GM12865 (cell line): Measurements from ENCODE around the gene ALOX12.

Source experiments
- DNase-seq: peaks from one replicate; pipeline ENCODE4 v3.0.0; 2010; ENCODE audit warnings: low read depth
- H3K4me3 ChIP-seq: 2 replicates; pipeline ENCODE4 v1.5.1; 2011; ENCODE audit warnings: mild to moderate bottlenecking, low read depth, low read length, control low read depth
- CTCF ChIP-seq: IDR thresholded peaks from 2 replicates; pipeline ENCODE4 v1.5.1; 2011; ENCODE audit warnings: low read length, control low read depth, low read depth, inconsistent platforms; ENCODE audit not compliant: insufficient read depth; ENCODE audit errors: missing control alignments

The ALOX12 gene

GRCh38 chr17:7029096-7029495, 33.2 kb downstream of the ALOX12 start:
- H3K4me3 ChIP-seq = no peak overlapping the region
- no peak for DNase-seq
- TF ChIP-seq CTCF = no peak

GRCh38 chr17:7029659-7030058, 33.8 kb downstream of the ALOX12 start:
- peak overlapping the region; percentile 35 for H3K4me3 ChIP-seq
- DNase-seq = peak; percentile 66
- TF ChIP-seq CTCF = no peak

DNA sequence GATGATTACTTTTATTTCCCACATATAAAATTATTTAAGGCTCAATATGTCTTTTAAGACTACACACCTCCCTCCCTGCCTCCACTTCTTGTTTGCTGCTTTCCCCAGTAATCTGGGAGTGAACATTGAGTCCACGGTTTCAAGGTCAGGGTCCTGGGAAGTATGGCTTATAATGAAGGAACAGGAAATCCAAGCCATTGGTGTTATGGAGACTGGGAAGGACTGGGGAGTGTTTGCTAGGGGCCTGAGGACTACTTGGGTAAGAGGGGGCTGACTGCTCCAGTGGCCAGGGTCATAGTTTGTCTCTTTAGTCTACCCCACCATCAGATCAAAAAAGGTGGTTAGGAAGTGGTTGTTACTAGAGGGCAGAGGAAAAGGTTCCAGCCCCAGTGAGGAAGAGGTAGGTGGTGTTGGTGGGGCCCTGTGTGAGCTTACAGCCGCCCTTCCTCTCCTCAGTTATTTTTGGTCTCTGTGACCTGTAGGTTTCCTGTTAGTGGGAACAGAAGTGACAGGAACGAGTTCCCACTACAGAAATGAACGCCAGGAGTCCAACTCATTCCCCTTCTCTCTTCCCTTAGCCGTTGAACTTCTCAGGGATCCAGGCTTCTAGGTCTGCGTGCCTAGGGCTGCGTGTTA, 39.2 kb downstream of the ALOX12 start:
- DNase-seq = peak; percentile 64
- peak overlapping the region; percentile 70 for H3K4me3 ChIP-seq
- no peak for TF ChIP-seq CTCF

DNA sequence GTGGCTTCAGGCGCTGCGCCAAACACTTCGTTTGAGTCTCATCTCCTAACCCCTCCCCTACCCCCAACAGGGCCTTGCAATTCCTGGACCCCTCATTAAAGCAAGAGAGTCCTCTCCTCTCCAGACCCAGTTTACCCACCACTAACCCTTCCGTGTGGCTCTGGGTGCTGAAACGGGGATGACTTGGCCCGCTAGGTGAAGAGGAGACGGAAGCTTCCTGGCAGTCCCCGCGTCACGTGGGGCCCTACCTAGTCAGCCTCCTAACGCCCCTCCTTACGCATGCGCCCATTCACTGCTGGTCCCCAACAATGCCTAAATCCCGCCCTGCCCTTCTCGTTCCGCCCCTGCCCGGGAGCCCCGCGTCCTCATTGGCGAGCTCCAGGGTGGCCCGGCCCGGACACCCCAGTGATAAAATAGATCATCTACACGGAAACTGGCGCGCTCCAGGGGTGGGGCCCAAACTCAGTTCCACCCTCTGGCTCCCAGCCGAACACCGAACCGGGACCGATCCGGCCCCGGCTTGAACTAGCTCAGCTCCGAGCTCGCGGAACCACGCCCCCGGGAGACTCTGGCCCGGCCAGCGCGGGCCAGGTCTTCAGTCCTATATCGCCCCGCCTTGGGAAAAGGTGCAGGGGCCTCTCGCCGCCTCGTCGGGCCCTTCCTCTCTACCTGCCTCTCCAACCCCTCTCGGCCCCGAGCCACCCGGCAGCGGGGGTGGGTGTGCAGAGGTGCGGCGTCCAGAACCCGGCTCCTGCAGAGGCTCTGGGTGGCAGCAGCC, 39.9 kb downstream of the ALOX12 start, which contains the start of gene SLC16A13:
TSS of gene SLC16A13 (plus strand) at position 425 of the 778 bp plus-strand sequence. CDS start 368 bp downstream, outside the sequence.
- H3K4me3 ChIP-seq = peak within 1 kb of the TSS; percentile 70
- DNase-seq = peak; percentile 99

GRCh38 chr17:7038025-7038862, 42.4 kb downstream of the ALOX12 start:
- DNase-seq = no peak
- TF ChIP-seq CTCF = no peak
- H3K4me3 ChIP-seq = no peak overlapping the region

More for the DNA sequence above, 39.9 kb downstream of the ALOX12 start, which contains the start of gene SLC16A13:
- no peak for TF ChIP-seq CTCF

DNA sequence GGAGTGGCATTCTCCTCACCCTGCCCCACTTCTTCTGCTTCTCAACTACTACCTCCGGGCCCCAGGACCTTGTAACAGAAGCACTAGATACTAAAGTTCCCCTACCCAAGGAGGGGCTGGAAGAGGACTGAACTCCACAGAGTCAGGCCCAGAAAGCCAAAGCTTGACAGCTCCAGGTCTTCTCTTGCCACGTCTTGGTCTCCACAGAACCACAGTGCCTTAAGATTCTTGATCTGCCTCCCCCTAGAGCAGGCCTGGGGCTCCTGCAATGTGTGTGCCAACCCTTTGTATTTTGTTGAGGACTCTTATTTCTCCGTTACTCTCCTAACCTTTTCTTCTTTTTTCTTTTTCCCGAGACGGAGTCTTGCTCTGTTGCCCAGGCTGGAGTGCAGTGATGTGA, 44.0 kb downstream of the ALOX12 start:
- H3K4me3 ChIP-seq = no peak overlapping the region
- no peak for DNase-seq
- no peak for TF ChIP-seq CTCF
